ENCODE data around the gene C11orf68.

C11orf68 gene

GRCh38 chr11:65870307-65870658, 48.6 kb downstream of the C11orf68 start:
- DNase-seq = no peak

GRCh38 chr11:65869643-65870306, 49.1 kb downstream of the C11orf68 start:
- DNase-seq = no peak

- no peak for DNase-seq
Observed at GRCh38 chr11:65868907-65869306, 50.0 kb downstream of the C11orf68 start.

DNA sequence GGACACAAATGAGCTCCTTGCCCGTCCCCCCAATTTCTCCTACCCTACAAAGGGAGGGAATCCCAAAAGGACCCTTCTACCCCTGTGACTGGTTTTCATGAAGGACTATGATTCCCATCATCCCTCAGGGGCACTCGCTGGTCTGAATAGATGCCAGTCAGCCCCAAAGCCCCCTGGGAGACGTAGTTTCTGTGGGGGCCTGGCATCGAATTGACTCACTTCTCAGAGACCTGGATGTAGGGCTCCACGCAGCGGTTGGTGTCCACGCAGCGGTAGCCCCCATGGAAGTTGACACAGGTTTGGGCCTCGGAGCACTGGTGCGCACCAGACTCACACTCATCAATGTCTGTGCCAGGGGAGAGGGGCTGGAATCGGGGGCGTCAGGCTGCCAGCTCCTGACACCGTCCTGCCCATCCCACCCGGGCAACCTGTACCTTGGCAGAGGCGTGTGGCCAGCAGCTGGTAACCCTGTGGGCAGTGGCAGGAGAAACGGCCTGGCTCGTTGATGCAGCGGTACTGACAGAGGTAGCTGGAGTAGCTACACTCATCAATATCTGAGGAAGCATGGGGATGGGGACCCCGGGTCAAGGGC, 50.7 kb downstream of the C11orf68 start:
- no peak for DNase-seq

DNA sequence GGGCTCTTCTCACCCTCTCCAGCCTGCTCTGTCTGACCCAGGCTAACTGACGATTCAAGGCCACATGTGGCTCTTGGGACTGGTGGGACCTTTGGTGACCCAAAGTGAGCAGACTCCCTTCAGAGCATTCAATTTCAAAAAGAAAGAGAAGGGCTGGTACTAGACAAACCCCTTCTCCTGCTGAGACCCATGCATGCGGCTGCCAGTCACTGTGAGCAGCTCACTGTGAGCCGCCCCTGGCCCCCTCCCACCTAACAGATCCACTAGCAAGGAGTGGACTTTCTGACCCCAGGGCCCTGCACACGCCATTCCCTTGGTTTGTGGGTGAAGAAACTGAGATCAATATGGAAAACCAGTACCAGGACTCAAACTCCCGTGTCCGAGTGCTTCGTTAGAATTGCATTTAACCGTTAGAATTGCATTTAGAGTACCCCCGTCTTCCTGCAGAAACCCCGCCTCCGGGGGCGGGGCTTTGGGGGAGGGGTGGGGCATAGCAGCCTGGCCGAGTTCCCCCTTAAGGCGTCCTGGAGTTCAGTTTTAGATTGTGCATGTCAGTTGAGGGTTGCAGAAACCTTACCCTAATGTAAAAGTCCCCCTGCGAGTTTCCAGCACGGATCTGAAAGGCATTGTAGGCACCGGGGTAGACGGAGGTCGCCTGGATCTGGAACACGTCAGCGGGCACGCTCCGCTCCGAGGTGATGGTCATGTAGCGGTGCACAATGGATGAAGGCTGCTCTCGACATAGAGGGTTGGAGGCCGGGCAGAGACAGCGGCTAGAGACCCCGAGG, 51.4 kb downstream of the C11orf68 start:
- DNase-seq = no peak

All from activated CD8-positive, alpha-beta memory T cell treated with anti-CD3 and anti-CD28 coated beads, Interleukin-2, amount 50 U/mL, for 48 hours (primary cell).